Activated naive CD4-positive, alpha-beta T cell treated with anti-CD3 and anti-CD28 coated beads, Interleukin-2, amount 50 U/mL, for 72 hours (primary cell): Measurements from ENCODE around the gene VWA5B2. TPM values are rescaled to one million over a fixed set of nuclear protein-coding genes. Genes with fewer than 3 reads are reported as not detected.
A peak's percentile ranks its signal among the peaks of the same experiment; 100 is the strongest.

Experiments used
- ATAC-seq, 2 donors: fragments of 150-1000 bp; cut with Tn5 transposase; 2 replicates each; pipeline ENCODE4 v1.10.0; 2021; ENCODE audit warnings: mild to moderate bottlenecking in 2 of 2, moderate library complexity in 2 of 2
- DNase-seq, 2 donors: peaks; one replicate each; pipeline ENCODE4 v3.0.0; 2021 to 2022; ENCODE audit warnings: low spot score in 2 of 2
- H3K27ac Mint-ChIP-seq, 2 donors: one replicate each; pipeline ENCODE4 v1.8.0; 2022; ENCODE audit warnings: mild to moderate bottlenecking in 2 of 2, mixed read lengths in 2 of 2
- H3K36me3 Mint-ChIP-seq, 2 donors: one replicate each; pipeline ENCODE4 v1.8.0; 2022; ENCODE audit warnings: mixed read lengths in 2 of 2
- H3K9me3 Mint-ChIP-seq, 2 donors: one replicate each; pipeline ENCODE4 v1.8.0; 2022; ENCODE audit warnings: mixed read lengths in 2 of 2
- total RNA-seq, 2 donors: library from RNA; stranded (reverse); gene quantifications; one replicate each; pipeline ENCODE4 v1.2.3, GENCODE V29; 2022

The VWA5B2 gene
- total RNA-seq, 2 donors from 2014 or later = not detected

DNA sequence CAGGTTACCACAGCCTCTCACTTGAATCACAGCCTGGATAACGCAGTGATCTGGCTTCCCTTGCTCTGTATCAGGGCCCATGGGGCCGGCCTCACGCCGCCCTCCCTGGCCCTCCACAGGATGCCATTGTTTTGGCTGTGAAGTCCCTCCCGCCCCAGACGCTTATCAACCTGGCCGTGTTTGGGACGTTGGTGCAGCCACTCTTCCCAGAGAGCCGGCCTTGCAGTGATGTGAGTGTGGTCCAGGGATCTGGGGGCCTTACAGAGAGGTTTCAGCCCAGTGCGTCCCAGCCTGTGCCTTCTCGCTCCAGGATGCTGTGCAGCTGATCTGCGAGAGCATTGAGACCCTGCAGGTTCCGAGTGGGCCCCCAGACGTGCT lies 6.6 kb downstream of the VWA5B2 start:
- no peaks in the 10 kb centered on the region for H3K9me3 Mint-ChIP-seq
- ATAC-seq (no peak), DNase-seq (no peak)
- peak overlapping the region in 1 of 2 donors; percentile 59 for H3K27ac Mint-ChIP-seq
- peaks cover 0 to 7% of the 10 kb centered on the region in 2 donors for H3K36me3 Mint-ChIP-seq

GRCh38 chr3:184236636-184237035 lies 7.3 kb downstream of the VWA5B2 start:
- DNase-seq (no peak), ATAC-seq (no peak)
- H3K36me3 Mint-ChIP-seq = peaks cover 0 to under 1% of the 10 kb centered on the region in 2 donors
- H3K9me3 Mint-ChIP-seq = no peaks in the 10 kb centered on the region
- H3K27ac Mint-ChIP-seq = no peak overlapping the region

GRCh38 chr3:184237211-184237610 lies 7.8 kb downstream of the VWA5B2 start:
- no peak for DNase-seq
- H3K9me3 Mint-ChIP-seq = no peaks in the 10 kb centered on the region
- no peak overlapping the region for H3K27ac Mint-ChIP-seq
- no peak for ATAC-seq
- no peaks in the 10 kb centered on the region for H3K36me3 Mint-ChIP-seq

GRCh38 chr3:184237807-184238206 lies 8.4 kb downstream of the VWA5B2 start:
- no peaks in the 10 kb centered on the region for H3K9me3 Mint-ChIP-seq
- peak overlapping the region in 1 of 2 donors; percentile 36 for H3K27ac Mint-ChIP-seq
- no peak for ATAC-seq

DNA sequence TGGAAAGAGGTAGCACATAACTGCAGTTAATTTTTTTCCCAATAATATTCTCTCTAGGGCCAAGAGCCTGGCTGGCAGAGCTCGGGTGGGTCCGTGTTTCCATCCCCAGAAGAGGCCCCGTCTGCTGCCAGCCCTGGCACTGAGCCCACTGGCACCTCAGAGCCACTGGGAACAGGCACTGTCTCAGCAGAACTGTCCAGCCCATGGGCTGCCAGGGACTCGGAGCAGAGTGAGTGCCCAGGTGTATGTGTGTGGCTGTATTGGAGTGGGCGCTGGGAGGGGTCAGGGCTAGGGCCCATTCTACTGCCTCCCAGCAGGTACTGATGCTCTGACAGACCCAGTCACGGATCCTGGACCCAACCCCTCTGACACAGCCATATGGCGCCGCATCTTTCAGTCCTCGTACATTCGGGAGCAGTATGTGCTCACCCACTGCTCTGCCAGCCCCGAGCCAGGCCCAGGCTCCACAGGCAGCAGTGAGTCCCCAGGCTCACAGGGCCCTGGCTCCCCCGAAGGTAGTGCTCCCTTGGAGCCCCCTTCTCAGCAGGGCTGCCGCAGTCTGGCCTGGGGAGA lies 8.9 kb downstream of the VWA5B2 start:
- Mint-ChIP-seq H3K9me3 (no peaks in the 10 kb centered on the region), H3K27ac (peak overlapping the region in 1 of 2 donors; percentile 36), H3K36me3 (no peaks in the 10 kb centered on the region)
- ATAC-seq (no peak), DNase-seq (no peak)

More at GRCh38 chr3:184237807-184238206, 8.4 kb downstream of the VWA5B2 start:
- H3K36me3 Mint-ChIP-seq = no peaks in the 10 kb centered on the region
- no peak for DNase-seq

DNA sequence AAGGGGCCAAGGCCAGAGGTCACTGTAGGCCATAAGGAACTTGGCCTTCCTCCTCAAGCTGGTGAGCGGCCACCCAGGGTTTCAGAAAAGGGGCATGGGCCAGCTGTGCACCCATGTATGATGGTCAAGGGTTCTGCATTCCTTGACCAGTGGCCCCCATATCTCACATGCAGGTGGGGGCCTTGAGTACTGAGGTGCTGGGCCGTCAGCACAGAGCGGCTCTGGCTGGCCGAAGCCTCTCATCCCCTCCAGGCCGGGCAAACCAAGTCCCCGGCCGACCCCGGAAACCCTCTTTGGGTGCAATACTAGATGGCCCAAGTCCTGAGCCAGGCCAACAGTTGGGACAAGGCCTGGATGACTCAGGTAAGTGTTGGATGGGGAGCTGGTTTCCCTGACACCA lies 9.8 kb downstream of the VWA5B2 start:
- Mint-ChIP-seq H3K27ac (peak overlapping the region in 1 of 2 donors; percentile 57), H3K36me3 (no peaks in the 10 kb centered on the region), H3K9me3 (no peaks in the 10 kb centered on the region)
- ATAC-seq = no peak
- no peak for DNase-seq

DNA sequence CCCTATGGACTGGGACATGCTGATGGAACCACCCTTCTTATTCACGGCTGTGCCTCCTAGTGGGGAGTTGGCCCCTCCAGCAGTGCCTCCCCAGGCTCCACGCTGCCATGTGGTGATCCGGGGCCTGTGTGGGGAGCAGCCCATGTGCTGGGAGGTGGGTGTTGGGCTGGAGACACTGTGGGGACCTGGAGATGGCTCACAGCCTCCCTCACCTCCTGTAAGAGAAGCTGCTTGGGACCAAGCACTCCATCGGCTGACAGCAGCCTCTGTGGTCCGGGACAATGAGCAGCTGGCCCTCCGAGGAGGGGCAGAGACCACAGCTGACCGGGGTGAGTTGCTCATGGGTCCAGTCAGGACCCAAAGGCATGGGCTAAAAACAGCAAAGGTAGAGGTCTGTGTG lies 10.3 kb downstream of the VWA5B2 start:
- peaks cover 0 to 5% of the 10 kb centered on the region in 2 donors for H3K36me3 Mint-ChIP-seq
- DNase-seq = no peak
- H3K9me3 Mint-ChIP-seq = no peaks in the 10 kb centered on the region

DNA sequence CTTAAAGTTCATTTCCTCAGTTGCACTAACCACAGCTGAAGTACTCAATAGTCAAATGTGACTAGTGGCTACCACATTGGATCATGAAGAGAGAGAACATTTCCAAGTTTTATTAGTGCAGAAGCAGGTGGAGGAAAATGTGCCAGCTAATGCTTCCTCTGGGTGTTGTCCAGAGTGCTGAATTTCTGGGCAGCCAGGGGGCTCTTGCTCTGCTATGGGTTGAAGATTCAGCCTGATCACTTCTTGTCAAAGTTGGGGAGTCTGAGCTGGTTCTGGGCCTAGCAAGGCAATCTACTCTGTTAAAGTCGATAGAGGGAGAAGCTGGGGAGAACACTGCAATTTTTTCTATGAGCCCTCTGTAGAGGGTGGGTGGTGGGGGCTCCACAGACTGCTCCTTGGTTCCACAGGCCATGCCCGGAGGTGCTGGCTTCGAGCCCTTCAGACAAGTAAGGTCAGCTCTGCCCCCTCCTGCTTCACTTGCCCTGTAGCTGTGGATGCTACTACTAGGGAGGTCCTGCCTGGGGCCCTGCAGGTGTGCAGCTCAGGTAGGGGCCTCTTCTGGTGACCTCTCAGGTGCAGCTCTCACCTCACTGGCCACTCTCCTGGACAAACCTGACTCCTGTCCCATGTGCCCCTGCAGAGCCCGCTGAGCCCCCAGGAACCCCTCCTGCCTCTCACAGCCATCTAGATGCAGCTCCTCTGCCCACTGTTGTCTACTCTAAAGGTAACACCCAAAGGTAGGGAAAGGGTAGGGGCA lies 11.2 kb downstream of the VWA5B2 start:
- Mint-ChIP-seq H3K9me3 (no peaks in the 10 kb centered on the region), H3K36me3 (peaks cover 0 to 9% of the 10 kb centered on the region in 2 donors), H3K27ac (no peak overlapping the region)
- DNase-seq (no peak), ATAC-seq (no peak)

More for the DNA sequence above, 10.3 kb downstream of the VWA5B2 start:
- no peak for ATAC-seq
- H3K27ac Mint-ChIP-seq = peak overlapping the region; percentile 57 to 86

DNA sequence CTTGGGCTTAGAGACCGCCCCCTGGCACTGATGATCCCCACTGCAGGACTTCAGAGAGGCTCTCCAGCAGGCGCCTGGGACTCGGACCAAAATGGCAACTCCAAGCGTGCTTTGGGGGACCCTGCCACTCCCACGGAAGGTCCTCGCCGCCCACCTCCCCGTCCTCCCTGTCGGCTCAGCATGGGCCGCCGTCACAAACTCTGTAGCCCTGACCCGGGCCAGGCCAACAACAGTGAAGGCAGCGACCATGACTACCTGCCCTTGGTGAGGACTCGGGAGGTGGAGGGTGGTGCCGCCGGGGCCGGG lies 11.7 kb downstream of the VWA5B2 start:
- no peak overlapping the region for H3K27ac Mint-ChIP-seq
- no peak for ATAC-seq
- H3K9me3 Mint-ChIP-seq = no peaks in the 10 kb centered on the region
- DNase-seq = no peak
- H3K36me3 Mint-ChIP-seq = peaks cover 0 to 9% of the 10 kb centered on the region in 2 donors

DNA sequence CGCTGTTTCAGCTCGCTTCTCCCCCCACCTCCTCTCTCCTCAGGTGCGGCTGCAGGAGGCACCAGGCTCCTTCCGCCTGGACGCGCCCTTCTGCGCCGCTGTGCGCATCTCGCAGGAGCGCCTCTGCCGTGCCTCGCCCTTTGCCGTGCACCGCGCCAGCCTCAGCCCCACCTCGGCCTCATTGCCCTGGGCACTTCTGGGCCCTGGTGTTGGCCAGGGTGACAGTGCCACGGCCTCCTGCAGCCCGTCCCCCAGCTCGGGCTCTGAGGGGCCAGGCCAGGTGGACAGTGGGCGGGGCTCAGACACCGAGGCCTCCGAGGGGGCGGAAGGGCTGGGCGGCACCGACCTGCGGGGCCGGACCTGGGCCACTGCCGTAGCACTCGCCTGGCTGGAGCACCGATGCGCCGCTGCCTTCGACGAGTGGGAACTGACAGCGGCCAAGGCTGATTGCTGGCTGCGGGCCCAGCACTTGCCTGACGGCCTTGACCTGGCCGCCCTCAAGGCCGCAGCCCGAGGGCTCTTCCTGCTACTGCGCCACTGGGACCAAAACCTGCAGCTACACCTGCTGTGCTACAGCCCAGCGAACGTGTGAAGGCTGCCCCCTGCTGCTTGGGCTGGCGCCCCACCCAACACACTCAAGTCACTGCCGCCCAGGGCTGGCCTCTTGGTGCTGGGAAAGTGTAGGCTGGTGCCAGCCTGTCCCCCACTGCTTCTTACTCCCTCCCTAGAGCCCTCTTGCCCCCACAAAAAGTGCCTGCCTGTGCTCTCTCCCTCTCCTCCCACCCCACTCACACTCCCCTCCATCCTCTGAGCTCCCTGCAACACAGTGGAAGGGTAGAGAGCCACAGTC lies 12.3 kb downstream of the VWA5B2 start:
- H3K27ac Mint-ChIP-seq = no peak overlapping the region
- peaks cover 0 to 9% of the 10 kb centered on the region in 2 donors for H3K36me3 Mint-ChIP-seq
- ATAC-seq (peak; percentile 30 to 69), DNase-seq (no peak)
- no peaks in the 10 kb centered on the region for H3K9me3 Mint-ChIP-seq

GRCh38 chr3:184242297-184242685 lies 12.9 kb downstream of the VWA5B2 start:
- Mint-ChIP-seq H3K27ac (no peak overlapping the region), H3K36me3 (peaks cover 0 to 9% of the 10 kb centered on the region in 2 donors), H3K9me3 (no peaks in the 10 kb centered on the region)
- ATAC-seq (peak in 1 of 2 donors; percentile 8), DNase-seq (no peak)

DNA sequence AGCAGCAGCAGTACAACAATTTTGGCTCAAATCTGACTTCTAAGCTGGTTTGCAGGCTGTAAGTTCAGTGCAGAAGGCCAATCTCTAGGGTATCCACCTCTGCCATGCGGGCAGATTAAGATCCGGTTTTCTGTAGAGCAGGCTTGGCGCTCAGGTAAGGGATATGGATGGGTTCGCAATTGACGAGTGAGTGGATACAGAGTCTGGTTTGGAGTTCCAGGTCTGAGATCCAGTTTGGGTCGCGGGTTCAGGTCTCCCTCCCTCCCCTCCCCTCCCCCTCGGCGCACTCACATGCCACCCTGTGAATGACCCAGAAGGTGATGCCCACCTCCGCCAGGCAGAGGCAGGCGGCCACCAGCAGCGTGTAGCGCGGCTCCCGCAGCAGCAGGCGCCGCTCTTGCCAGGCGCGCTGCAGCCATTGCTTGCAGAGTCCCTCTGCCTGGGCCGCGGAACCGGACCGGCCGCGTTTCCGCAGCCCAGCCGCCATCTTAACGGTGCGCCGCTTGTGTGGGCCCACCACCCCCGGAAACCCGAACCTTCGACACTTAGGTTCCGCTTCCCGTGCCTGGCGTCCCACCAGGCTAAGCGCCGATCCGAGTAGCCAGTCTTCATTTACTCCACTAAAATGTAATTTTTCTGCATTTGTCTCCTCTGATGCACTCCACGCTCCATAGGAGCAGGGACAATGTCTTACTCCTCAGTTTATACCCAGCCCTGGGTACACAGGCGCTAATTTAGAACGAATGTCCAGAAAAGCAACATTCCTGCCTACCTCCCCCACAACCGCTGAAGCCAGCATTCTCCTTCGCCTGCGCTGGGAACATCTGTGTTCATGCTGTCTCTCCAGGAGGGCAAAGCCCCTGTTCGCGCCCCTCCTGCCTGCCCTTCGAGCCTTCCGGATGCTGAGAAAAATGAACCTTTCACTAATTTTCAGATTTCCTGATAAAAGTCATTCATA lies 19.3 kb downstream of the VWA5B2 start, which contains the start of gene ALG3:
ALG3 (minus strand) TSS at position 509 of the 958 bp plus-strand sequence; CDS start at position 487, 22 bp downstream.
- H3K36me3 Mint-ChIP-seq = peaks cover 0 to 16% of the 10 kb centered on the region in 2 donors
- DNase-seq (peak; percentile 83 to 90), ATAC-seq (peak; percentile 50 to 56)
- H3K27ac Mint-ChIP-seq = peak within 1 kb of the TSS; percentile 99
- H3K9me3 Mint-ChIP-seq = no peaks in the 10 kb centered on the region

- Mint-ChIP-seq H3K27ac (peak within 1 kb of the TSS; percentile 99), H3K36me3 (peaks cover 0 to 13% of the 10 kb centered on the region in 2 donors), H3K9me3 (no peaks in the 10 kb centered on the region)
- DNase-seq = peak; percentile 94 to 96
- peak; percentile 91 to 93 for ATAC-seq
These were observed 20.2 kb downstream of the VWA5B2 start, which contains the start of gene EEF1AKMT4 for GRCh38 chr3:184249412-184250166. Gene EEF1AKMT4 (plus strand): TSS chr3:184249672. CDS start chr3:184249695, 23 bp downstream.

GRCh38 chr3:184250167-184250828 lies 20.9 kb downstream of the VWA5B2 start:
- ATAC-seq = peak; percentile 67 to 73
- Mint-ChIP-seq H3K36me3 (peaks cover 0 to 7% of the 10 kb centered on the region in 2 donors), H3K9me3 (no peaks in the 10 kb centered on the region), H3K27ac (peak overlapping the region; percentile 99)
- DNase-seq = peak; percentile 88 to 95
